Kidney capillary endothelial cell (primary cell): ENCODE results near the gene CEACAM20.
A peak's percentile ranks its signal among the peaks of the same experiment; 100 is the strongest.
"Not testable (repeated sequence)": the region's sequence is repeated elsewhere in the genome, so short reads cannot be mapped to it uniquely, and the experiment has no call there.

Experiments
- DNase-seq: peaks from one replicate; pipeline ENCODE4 v3.0.0-alpha.2; 2018; ENCODE audit warnings: low spot score

CEACAM20 gene

GRCh38 chr19:44548736-44549135 lies 19.3 kb upstream of the CEACAM20 start:
- DNase-seq: no peak

- DNase-seq: no peak
Observed at GRCh38 chr19:44544031-44544430, 14.6 kb upstream of the CEACAM20 start.

DNA sequence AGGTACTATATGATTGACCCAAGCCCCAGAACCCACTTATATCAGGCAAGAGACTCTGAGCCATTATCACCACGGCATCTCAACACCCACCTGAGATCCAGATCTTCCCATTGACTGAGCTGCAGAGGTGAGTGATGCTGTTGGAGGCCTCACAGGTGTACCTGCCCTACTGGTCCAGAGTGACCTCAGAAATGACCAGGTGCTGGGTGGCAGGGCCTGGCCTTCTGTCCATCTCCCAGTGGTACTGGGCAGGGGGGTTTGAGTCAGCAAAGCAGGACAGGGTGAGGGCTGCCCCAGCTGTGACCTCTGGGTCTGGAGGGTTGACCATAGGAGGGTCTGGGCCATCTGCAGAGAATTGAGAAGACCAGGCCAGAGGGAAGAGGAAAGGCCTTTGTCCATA lies 13.2 kb upstream of the CEACAM20 start:
- DNase-seq: no peak

DNA sequence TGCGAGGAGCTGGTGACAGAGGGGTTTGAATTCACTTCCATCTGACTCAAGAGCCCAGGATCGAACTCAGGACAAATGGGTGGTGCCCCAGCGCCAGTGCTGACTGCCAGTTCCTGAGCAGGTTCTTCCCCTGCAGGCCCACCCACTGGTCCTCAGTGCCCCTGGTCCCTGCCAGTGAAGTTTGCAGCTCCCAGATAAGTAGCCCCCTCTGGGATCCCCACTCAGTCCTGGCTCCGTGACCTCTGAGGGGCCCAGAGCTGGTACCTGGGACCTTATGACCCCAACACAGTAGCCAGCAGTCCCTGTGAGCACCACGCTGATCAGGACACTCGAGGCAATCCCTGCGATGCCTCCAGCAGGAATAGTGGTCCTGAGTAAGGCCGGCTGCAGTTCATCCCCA lies 11.3 kb upstream of the CEACAM20 start:
- no peak for DNase-seq

GRCh38 chr19:44539991-44540390 lies 10.5 kb upstream of the CEACAM20 start:
- no peak for DNase-seq

DNA sequence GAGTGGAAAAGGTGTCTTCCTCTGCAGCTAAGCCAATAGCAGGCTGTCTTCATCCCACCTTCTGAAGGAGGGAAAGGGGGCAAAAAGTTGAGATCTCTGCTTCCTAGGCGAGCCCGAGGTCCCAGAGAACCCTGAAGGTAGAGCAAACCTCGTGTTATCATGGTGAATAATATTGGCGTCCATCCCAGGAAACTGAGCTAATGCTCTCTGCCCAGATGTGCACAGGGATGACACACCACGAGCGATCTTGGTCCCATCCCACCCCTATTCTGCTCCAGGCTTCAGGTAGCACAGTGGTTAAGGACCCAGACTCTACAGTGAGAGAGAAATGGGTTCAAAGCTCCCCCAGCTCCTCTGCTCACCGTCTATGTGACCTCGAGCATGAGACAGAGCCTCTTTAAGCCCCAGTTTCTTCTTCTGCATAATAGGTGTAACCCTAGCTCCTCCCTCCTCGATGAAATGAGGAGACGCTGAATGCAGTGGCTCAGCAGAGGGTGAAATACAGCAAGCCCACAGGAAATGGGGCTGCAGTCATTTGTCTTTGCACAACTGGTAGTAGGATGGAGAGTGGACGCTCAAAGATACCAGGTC lies 9.9 kb upstream of the CEACAM20 start:
- DNase-seq: no peak

- not testable (repeated sequence) for DNase-seq
Observed at GRCh38 chr19:44535361-44535760, 5.9 kb upstream of the CEACAM20 start.

GRCh38 chr19:44532819-44533218 lies 3.3 kb upstream of the CEACAM20 start:
- DNase-seq: no peak

- DNase-seq: no peak
Observed at GRCh38 chr19:44530777-44531176, 1.3 kb upstream of the CEACAM20 start.

DNA sequence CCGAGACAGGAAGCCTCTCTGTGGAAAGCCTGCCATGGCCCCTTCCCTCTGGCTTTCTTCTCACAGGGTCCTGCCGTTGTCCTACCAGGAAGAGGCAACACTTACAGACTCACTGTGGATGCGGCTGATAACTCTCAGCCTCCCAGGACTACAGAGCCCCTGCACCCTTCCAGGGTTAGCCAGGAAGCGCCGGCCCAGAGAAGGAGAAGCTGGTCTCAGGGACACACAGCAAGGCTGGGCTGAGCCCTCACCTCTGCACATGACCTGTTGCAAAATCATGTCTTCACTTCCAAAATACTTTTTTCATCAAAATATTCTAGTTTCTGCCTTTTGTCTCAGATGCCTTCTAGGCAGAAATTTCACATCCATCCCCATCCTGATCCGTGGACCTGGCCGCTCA lies 1.9 kb downstream of the CEACAM20 start:
- DNase-seq: no peak

- DNase-seq: no peak
Observed at GRCh38 chr19:44525721-44526430, 3.6 kb downstream of the CEACAM20 start.

GRCh38 chr19:44521370-44521769 lies 8.1 kb downstream of the CEACAM20 start:
- no peak for DNase-seq

GRCh38 chr19:44517146-44517545 lies 12.3 kb downstream of the CEACAM20 start:
- DNase-seq: no peak

- no peak for DNase-seq
Observed at GRCh38 chr19:44515907-44516306, 13.6 kb downstream of the CEACAM20 start.

GRCh38 chr19:44515031-44515430 lies 14.4 kb downstream of the CEACAM20 start:
- no peak for DNase-seq

GRCh38 chr19:44512326-44513298 lies 16.9 kb downstream of the CEACAM20 start:
- peak; percentile 16 for DNase-seq

- no peak for DNase-seq
Observed at GRCh38 chr19:44509478-44509877, 20.0 kb downstream of the CEACAM20 start.

DNA sequence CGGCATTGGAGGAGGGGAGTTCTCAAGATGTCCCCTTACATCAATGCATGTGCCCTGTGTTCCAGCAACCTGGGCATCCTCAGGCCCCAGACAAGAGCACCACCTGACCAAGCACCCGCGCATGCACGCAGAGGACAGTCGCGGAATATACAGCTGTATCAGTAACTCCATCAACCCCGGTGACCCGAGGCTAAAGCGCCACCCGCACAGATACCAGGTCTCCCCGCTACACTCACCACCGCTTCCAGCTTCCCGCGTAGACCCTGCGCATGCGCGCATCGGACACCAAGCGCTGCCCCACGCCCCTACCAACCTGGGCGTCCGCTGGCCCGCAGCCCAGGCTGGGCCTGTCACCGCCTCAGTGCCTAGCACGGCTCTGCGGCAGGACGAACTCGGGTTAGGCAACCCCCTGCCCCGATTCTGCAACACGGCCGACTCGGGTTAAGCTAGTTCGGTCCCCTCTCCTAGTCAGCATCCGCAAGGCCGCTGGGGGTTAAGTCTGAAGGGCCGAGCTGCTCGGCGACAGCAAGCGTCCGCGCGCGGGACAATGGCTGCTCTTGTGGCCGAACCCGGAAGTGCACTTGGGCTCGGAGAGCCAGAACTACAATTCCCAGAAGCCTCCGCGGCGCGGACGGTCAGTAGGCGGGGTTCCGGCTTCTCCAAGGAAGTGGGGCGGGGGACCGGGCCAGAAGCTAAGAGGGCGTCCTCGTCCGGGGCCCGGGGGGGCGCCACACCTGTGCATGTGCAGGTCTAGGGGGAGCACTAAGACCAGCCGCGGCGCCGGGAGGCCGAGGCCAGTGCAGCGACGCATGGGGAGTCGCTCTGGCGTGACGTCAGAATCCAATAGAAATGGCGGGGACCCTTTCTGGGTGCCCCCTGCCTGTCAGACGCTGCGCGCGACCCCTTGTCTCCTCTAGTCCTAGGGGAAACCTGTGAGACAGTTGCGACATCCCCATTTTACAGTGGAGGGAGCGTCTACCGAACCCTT lies 29.2 kb downstream of the CEACAM20 start, which contains the start of gene ZNF180:
TSS of gene ZNF180 (minus strand) at position 561 of the 988 bp plus-strand sequence. CDS start 3,188 bp downstream, outside the sequence.
- DNase-seq: peak; percentile 92

GRCh38 chr19:44499559-44499958 lies 29.9 kb downstream of the CEACAM20 start:
- DNase-seq: no peak

- DNase-seq: no peak
Observed at GRCh38 chr19:44498988-44499387, 30.5 kb downstream of the CEACAM20 start.

GRCh38 chr19:44496711-44497110 lies 32.8 kb downstream of the CEACAM20 start:
- no peak for DNase-seq
